Adipose tissue (tissue), 3 donors: Measurements from ENCODE around the gene PLPP6. TPM values are rescaled to one million over a fixed set of nuclear protein-coding genes. Genes with fewer than 3 reads are reported as not detected.
A peak's percentile ranks its signal among the peaks of the same experiment; 100 is the strongest.
"Not testable (repeated sequence)": the region's sequence is repeated elsewhere in the genome, so short reads cannot be mapped to it uniquely, and the experiment has no call there.

Source experiments
- H3K27ac ChIP-seq: one replicate; pipeline ENCODE4 v1.5.1; 2013; ENCODE audit warnings: low read depth, low read length
- WGBS, 3 donors: extraction: QIAGEN DNeasy Blood & Tissue Kit; methylation state at CpG; one replicate each; pipeline ENCODE4 v1.1.7; 2013; 5-methylcytosine and 5-hydroxymethylcytosine counted together
- polyA plus RNA-seq, 3 donors: library from polyadenylated mRNA; stranded (reverse); fragments of 200-250 nt; gene quantifications; one replicate each; pipeline ENCODE4 v1.2.3, GENCODE V29; 2013
- donor health status: healthy with polysubstance abuse.
- donor health status: Bipolar disorder and iron deficiency.
- donor health status: healthy.

PLPP6 gene
- polyA plus RNA-seq, result 10 to 100 TPM in 1 of 3 donors, 1 to 10 TPM in 2; 1.7 to 12.0 (median 4.8) TPM

DNA sequence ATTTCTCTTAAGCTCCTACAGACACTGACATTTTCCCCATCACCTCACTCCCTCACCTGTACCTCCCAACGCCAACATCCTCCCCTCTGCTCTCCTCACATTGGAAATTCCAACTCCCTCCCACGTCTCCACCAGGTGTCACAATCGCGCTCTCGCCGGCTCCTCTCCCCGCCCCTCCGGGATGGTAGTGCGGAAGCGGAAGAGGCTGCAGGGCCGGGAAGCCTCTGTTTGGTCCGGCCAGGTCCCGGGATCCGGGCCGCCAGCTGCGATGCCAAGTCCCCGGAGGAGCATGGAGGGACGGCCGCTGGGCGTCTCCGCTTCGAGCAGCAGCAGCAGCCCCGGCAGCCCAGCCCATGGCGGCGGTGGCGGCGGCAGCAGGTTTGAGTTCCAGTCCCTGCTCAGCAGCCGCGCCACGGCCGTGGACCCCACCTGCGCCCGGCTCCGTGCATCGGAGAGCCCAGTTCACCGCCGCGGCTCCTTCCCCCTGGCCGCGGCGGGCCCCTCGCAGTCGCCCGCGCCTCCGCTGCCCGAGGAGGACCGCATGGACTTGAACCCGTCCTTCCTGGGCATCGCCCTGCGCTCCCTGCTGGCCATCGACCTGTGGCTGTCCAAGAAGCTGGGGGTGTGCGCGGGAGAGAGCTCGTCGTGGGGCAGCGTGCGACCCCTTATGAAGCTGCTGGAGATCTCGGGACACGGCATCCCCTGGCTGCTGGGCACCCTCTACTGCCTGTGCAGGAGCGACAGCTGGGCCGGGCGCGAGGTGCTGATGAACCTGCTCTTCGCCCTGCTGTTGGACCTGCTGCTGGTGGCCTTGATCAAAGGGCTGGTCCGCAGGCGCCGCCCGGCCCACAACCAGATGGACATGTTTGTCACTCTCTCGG is at the start of gene PLPP6:
PLPP6 (plus strand) TSS at position 187 of the 881 bp plus-strand sequence; CDS start at position 269, 82 bp downstream.
- WGBS, 3 donors, result 2 to 4% (median 3%) methylated on average over 61 to 70 of the region's 70 CpGs

DNA sequence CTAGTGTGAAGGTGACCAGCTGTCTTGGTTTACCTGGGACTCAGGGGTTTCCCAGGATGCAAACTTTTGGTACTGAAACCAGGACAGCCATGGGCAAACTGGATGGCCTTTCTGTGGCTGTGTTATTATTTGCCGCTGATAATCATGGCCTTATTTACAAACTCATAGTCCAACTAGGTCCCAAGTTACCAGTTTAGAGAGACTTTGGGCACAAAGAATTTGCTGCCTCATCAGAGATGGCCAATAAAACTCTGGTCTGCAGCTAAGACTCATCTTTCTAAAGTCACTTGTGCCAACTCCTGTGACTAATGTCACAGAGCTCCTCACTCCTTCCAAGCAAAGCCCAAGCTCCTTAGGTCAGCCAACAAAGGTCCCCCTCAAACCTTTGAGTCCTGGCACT is 47.5 kb upstream of the PLPP6 start:
- 88 to 100% (median 89%) methylated on average over 1 of the region's 1 CpG for WGBS, 3 donors
- H3K27ac ChIP-seq, result no peak overlapping the region

More for the DNA sequence above, at the start of gene PLPP6:
- peak within 1 kb of the TSS; percentile 7 for H3K27ac ChIP-seq

DNA sequence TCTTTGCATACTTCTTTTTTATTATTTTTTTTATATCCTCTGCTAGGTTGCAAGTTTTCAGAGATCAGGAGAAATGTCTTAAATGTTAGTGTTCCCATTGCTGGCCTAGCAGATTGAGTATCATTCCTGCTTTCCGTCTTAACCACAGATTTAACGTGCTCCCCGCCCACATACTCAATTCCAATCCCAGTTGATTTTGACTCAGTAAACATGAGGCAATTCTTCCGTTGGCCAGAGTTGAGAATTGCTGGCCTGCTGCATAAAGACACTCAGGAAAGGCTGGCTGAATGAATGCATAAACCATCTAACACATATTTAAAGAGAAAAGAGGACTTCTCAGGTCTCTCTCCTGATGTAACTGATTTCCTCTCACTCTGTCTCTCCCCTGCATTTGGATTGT is 46.8 kb upstream of the PLPP6 start:
- no peak overlapping the region for H3K27ac ChIP-seq
- 57 to 70% (median 60%) methylated on average over 4 of the region's 4 CpGs for WGBS, 3 donors

- 84 to 93% (median 87%) methylated on average over 5 of the region's 5 CpGs for WGBS, 3 donors
- H3K27ac ChIP-seq, result no peak overlapping the region
These were observed 46.3 kb upstream of the PLPP6 start for GRCh38 chr9:4615778-4616177.

DNA sequence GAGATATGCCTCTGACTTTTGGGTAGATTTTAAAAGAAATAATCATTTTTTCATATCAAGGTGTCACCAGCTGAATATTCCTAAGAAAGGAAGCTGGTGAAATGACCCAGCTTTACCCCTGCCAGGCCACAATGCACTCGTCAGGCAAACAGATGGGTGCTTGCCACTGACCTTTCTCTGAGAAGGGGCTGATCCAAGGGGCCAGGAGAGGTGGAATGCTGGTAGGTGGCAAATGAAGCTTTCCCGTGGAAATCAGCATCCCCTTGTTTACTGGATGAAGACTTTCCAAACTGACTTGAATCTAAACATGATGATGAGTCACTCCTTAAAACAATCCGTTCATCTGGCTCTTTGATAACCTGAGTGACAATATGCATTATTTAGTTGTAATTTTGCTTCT is 44.3 kb upstream of the PLPP6 start:
- no peak overlapping the region for H3K27ac ChIP-seq
- WGBS, 3 donors, result 65 to 72% (median 72%) methylated on average over 3 of the region's 3 CpGs

GRCh38 chr9:4618700-4619099 is 43.4 kb upstream of the PLPP6 start:
- 77 to 98% (median 82%) methylated on average over 2 of the region's 2 CpGs for WGBS, 3 donors

DNA sequence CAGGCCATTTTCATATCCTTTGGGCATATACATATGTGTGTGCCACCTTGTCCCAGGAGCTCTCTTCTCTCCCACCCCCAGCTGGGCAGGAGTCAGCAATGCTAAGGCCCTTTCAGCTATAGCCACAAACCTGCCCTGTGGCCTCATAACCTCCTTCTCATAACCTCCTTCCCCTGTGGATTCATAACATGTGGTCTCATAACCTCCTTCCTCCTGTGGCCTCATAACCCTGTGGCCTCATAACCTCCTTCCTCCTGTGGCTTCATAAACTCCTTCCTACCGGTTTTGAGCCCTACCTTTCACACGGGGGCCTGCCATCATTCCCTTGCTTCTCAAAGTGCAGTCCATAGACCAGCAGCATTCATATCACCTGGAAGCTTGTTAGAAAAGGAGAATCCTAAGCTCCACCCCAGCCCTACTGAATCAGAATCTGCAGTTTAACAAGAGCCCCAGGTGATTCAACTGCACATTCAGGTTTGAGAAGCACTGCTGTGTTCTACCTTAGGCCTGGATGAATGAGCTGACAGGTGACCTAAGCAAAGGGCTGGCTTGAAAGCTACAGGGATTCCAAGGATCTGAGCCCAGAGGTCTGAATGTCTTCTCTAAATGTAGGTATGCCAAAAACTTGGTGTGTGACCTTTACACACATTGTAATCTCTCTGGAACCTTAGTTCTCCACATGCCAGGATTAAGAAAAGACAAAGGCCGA is 41.9 kb upstream of the PLPP6 start:
- H3K27ac ChIP-seq, result no peak overlapping the region
- 56 to 83% (median 63%) methylated on average over 3 of the region's 3 CpGs for WGBS, 3 donors

More at GRCh38 chr9:4618700-4619099, 43.4 kb upstream of the PLPP6 start:
- H3K27ac ChIP-seq, result no peak overlapping the region

DNA sequence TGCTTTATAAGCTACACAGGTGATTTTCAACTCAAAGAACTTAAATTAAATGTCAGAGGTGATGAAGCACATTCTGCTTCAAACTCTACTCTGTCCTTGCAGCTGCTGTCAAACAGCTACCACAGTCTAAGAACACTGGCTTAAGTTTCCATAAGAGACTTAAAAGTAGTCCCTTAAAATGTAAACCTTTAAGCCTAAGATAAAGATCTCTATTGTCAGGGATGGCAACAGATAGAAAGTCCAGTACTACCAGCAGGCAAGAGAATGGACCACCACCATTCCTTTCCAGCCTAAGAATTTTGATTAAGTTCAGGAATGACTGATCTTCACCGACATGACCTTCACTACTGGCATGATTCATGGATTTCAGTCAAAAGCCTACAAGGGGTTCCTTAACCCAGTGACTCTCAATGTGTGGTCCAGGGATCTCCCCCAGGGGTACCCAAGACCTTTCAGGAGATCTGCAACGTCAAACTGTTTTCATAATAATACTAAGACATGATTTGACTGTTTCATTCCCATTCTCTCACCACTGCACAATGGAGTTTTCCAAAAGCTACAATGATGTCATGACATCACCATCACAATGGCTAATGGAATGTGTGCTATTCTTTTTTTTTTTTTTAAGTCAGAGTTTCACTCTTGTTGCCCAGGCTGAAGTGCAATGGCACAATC is 41.1 kb upstream of the PLPP6 start:
- no peak overlapping the region for H3K27ac ChIP-seq
- WGBS, 3 donors, result 57 to 78% (median 76%) methylated on average over 2 of the region's 2 CpGs

DNA sequence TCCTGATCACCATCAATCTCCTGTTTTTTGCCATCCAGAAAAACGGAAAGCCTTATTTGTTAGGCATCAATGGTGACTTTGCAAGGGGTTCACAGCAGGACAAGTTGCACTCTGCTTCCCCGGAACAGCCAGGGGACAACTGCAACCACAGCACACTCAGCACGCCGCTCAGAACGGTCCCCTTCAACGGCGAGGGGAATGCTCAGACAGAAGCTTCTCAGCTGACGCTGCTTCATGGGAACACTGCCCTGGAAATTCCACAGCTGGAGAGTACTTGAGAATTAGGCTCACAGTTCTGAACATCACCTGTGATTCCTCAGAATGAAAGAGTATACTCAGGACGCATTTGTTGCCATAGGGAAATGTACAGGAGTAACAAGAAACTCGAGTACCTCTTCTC is 40.1 kb upstream of the PLPP6 start:
- 81 to 86% (median 81%) methylated on average over 10 of the region's 10 CpGs for WGBS, 3 donors
- H3K27ac ChIP-seq, result no peak overlapping the region

DNA sequence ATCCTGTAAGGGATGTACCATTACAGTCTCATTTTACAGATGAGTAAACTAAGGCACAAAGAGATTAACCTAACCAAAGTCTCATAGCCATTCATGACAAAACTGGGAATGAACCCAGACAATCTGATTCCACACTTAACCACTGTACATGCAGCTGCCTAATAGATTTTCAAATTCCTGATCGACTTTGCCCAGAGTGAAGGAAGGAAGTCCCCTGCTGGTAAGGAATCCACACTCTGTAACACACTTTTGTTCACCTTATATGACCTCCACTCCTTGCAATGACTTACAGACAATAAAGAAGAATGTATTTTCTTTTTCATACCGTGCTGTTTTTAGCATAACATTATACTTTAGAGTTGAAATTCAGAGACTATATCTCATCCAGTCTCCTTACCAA is 31.3 kb upstream of the PLPP6 start:
- H3K27ac ChIP-seq, result no peak overlapping the region
- 45 to 62% (median 48%) methylated on average over 2 of the region's 2 CpGs for WGBS, 3 donors

- no peak overlapping the region for H3K27ac ChIP-seq
- 80 to 86% (median 81%) methylated on average over 3 of the region's 3 CpGs for WGBS, 3 donors
These were observed 23.1 kb upstream of the PLPP6 start for GRCh38 chr9:4638968-4639367.

- no peak overlapping the region for H3K27ac ChIP-seq
- WGBS, 3 donors, result 61 to 65% (median 62%) methylated on average over 2 of the region's 2 CpGs
These were observed 22.7 kb upstream of the PLPP6 start for GRCh38 chr9:4639420-4639819.

DNA sequence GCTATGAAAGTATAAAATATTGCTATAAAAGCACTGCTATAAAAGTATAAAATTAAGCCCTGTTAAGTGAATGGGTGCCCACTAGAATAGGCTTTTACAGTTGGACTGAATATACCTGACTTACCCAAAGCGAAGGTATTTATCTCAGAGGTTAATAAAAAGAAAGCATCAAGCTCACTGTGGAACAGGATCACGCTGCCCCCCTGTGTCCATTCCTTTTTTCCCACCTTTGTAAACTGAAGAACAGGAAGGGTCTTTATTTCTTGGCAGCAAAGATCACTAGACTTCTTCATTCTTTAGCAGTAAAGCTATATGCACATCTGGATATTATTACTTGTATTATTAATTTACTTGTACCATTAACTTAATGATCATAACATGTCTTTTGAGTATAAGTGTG is 22.1 kb upstream of the PLPP6 start:
- 62 to 81% (median 69%) methylated on average over 2 of the region's 2 CpGs for WGBS, 3 donors

GRCh38 chr9:4642351-4642750 is 19.7 kb upstream of the PLPP6 start:
- WGBS, 3 donors, result 90 to 97% (median 94%) methylated on average over 2 of the region's 2 CpGs
- H3K27ac ChIP-seq, result no peak overlapping the region

More for the DNA sequence above, 22.1 kb upstream of the PLPP6 start:
- H3K27ac ChIP-seq, result no peak overlapping the region

DNA sequence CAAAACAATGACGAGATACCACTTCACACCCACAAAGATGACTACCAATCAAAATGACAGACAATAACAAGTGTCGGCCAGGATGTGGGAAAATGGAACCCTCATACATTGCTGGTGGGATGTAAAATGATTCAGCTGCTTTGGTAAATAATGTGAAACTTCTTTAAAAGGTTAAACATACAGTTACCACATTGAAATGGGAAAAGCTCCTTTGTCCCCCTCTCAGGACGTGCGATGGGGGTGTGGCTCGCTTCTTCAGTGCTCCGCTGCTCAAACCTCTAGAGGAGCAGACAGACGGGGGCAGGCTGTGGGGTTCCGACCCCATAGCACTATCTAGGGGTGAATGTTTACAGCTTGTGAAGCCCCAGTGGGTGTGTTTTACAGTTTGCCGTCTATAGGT is 8.0 kb upstream of the PLPP6 start:
- WGBS, 3 donors, result 87 to 93% (median 87%) methylated on average over 9 of the region's 9 CpGs

GRCh38 chr9:4654538-4654937 is 7.6 kb upstream of the PLPP6 start:
- 86 to 95% (median 93%) methylated on average over 10 of the region's 10 CpGs for WGBS, 3 donors
- no peak overlapping the region for H3K27ac ChIP-seq

More for the DNA sequence above, 8.0 kb upstream of the PLPP6 start:
- no peak overlapping the region for H3K27ac ChIP-seq

DNA sequence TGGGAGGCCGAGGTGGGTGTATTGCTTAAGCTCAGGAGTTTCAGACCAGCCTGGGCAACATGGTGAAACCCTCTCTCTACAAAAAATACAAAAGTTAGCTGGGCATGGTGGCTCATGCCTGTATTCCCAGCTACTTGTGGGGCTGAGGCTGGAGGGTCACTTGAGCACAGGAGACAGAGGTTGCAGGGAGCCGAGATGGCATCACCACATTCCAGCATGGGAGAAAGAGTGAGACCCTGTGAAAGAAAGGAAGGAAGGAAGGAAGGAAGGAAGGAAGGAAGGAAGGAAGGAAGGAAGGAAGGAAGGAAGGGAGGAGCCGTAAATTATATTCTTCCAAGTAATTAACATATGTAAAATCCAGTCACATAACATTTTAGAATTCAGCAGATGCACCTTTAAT is 5.9 kb upstream of the PLPP6 start:
- 77 to 87% (median 86%) methylated on average over 3 of the region's 3 CpGs for WGBS, 3 donors
- not testable (repeated sequence) for H3K27ac ChIP-seq

DNA sequence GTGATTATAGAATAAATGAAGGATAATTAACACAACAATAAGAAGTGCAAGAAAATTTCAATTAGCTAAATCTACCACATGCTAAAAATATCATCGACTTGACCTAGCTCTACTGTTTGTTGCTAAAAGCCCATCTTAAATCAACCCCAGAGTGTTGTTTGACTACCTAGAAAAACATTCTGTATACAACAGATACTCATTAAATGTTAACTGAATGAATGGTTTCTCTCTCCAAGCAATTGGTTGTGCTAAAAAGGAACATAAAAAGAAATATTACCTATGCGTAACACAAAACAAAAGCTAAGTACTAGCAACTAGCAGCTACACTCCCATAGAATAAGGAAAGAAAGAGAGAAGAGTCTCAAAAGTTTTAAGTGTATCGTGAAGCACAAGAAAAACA is 5.5 kb upstream of the PLPP6 start:
- 57 to 96% (median 95%) methylated on average over 3 of the region's 3 CpGs for WGBS, 3 donors
- no peak overlapping the region for H3K27ac ChIP-seq
